Ascending aorta (tissue), 2 donors: ENCODE results near the gene RASGEF1C. TPM values are rescaled to one million over a fixed set of nuclear protein-coding genes. Genes with fewer than 3 reads are reported as not detected.

ENCODE experiments used
- DNase-seq, 2 donors: peaks; one replicate each; pipeline ENCODE4 v3.0.0-alpha.2; 2019; ENCODE audit warnings: low spot score in 2 of 2
- H3K27ac ChIP-seq, 2 donors: fragments of 200-600 bp; sonication (generic); one replicate each; pipeline ENCODE4 v1.5.1; 2016 to 2017; ENCODE audit warnings: mild to moderate bottlenecking in 1 of 2
- H3K27me3 ChIP-seq: fragments of 200-600 bp; sonication (generic); one replicate; pipeline ENCODE4 v1.5.1; 2017
- H3K36me3 ChIP-seq, 2 donors: fragments of 200-600 bp; sonication (generic); one replicate each; pipeline ENCODE4 v1.5.1; 2016
- H3K4me1 ChIP-seq, 2 donors: fragments of 200-600 bp; sonication (generic); one replicate each; pipeline ENCODE4 v1.5.1; 2016 to 2017; ENCODE audit warnings: mild to moderate bottlenecking in 1 of 2
- H3K4me3 ChIP-seq, 2 donors: fragments of 200-600 bp; sonication (generic); one replicate each; pipeline ENCODE4 v1.5.1; 2016 to 2017; ENCODE audit warnings: mild to moderate bottlenecking in 1 of 2
- H3K9me3 ChIP-seq, 2 donors: fragments of 200-600 bp; sonication (generic); one replicate each; pipeline ENCODE4 v1.5.1; 2016
- CTCF ChIP-seq, 3 experiments: fragments of 200-600 bp in 2 of 3; fragments of 450-650 bp in 1 of 3; sonication (generic) in 2 of 3; IDR thresholded peaks; one replicate each; pipeline ENCODE4 v1.5.1; 2016 to 2019; ENCODE audit warnings: antibody characterized with exemption in 3 of 3, mild to moderate bottlenecking in 1 of 3, moderate library complexity in 1 of 3
- intact Hi-C: fragments of 100-400 bp; cut with DNase I; formaldehyde crosslinking; loops from one replicate; pipeline ENCODE4 v1.15.1; 2023
- total RNA-seq: library from RNA; depleted of rRNA; stranded (reverse); fragments of >200 nt; gene quantifications from one replicate; pipeline ENCODE4 v1.1.0, GENCODE V29; 2016

RASGEF1C gene
- total RNA-seq, 1 donor from 2014 or later: not detected

DNA sequence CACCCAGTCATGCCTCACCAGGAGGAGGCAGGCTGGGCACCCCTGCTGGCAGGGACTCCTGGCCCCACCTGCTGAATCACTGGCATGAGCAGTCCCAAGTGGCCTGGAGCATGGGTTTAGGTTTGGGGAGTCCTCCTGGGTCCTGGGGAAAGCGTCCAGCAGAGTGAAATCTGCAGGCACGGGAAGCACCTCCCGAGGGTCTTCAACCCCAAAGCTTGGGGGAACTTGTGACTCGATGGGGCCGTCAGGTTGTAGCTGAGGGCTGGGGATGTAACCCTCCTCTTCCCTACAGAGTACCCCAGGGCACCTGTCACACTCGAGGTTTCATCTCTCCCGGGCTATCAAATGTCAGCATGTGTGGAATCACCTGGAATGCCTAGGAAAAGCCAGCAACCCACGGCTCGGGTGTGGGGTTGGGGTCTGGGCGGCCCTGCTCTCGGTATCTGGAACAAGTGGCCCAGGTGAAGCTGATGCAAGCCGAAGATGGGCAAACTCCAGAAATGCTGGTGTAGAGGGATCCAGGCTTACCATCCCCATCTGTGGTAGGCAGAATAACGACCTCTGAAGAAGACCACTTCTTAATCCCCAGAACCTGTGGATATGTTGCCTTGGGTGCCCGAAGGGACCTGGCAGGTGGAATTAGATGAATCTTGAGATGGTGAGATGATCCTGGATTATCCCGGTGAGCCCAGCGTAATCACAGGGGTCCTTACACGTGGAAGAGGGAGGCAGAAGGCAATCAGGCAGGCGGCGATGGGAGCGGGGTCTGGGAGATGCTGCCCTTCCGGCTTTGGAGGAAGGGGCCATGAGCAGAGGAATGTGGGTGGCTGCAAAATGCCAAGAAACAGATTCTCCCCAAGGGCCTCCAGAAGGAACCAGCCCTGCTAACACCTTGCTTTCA, 6.1 kb upstream of the RASGEF1C start:
- TF ChIP-seq CTCF (IDR thresholded peaks at IDR 0.05): no peak
- no peaks in the 10 kb centered on the region for H3K36me3 ChIP-seq
- intact Hi-C loops: no loop called here
- H3K27me3 ChIP-seq: no peaks in the 10 kb centered on the region
- no peak overlapping the region for H3K27ac ChIP-seq
- H3K9me3 ChIP-seq: peaks cover 27 to 45% of the 10 kb centered on the region in 2 donors
- no peak for DNase-seq
- H3K4me1 ChIP-seq: no peaks in the 10 kb centered on the region
- H3K4me3 ChIP-seq: no peak overlapping the region

- H3K36me3 ChIP-seq: no peaks in the 10 kb centered on the region
- no peaks in the 10 kb centered on the region for H3K27me3 ChIP-seq
- intact Hi-C loops: no loop called here
- H3K4me3 ChIP-seq: no peak overlapping the region
- peaks cover 13 to 36% of the 10 kb centered on the region in 2 donors for H3K9me3 ChIP-seq
- no peak for DNase-seq
- no peak overlapping the region for H3K27ac ChIP-seq
- TF ChIP-seq CTCF (IDR thresholded peaks at IDR 0.05): no peak
- H3K4me1 ChIP-seq: no peaks in the 10 kb centered on the region
These were observed 4.7 kb upstream of the RASGEF1C start for GRCh38 chr5:180213657-180214207.

DNA sequence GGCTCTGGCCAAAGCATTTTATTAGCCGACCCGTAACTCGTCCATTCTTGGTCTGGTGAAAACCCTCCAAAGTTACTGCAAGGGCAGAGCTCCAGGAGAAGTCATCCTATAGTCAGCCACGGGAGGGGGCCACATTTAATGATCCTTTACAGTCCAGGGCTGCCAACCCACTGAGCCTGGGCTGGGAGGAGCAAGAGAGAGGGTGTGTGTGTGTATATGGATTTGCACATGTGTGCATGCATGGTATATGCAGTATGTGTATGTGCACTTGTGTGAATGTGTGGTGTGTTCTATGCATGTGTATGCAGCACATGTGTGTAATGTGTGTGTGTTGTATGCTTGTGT, 4.2 kb upstream of the RASGEF1C start:
- H3K27me3 ChIP-seq: no peaks in the 10 kb centered on the region

GRCh38 chr5:180212363-180213255, 3.6 kb upstream of the RASGEF1C start:
- TF ChIP-seq CTCF (IDR thresholded peaks at IDR 0.05): no peak
- intact Hi-C loops: no loop called here

More for the DNA sequence above, 4.2 kb upstream of the RASGEF1C start:
- H3K36me3 ChIP-seq: no peaks in the 10 kb centered on the region
- peaks cover 10 to 31% of the 10 kb centered on the region in 2 donors for H3K9me3 ChIP-seq
- no peak overlapping the region for H3K4me3 ChIP-seq
- no peaks in the 10 kb centered on the region for H3K4me1 ChIP-seq
- DNase-seq: no peak
- H3K27ac ChIP-seq: no peak overlapping the region
- intact Hi-C loops: no loop called here
- TF ChIP-seq CTCF (IDR thresholded peaks at IDR 0.05): no peak

GRCh38 chr5:180211761-180212035, 2.7 kb upstream of the RASGEF1C start:
- peaks cover 4 to 17% of the 10 kb centered on the region in 2 donors for H3K9me3 ChIP-seq
- H3K4me3 ChIP-seq: no peak overlapping the region
- no peak overlapping the region for H3K27ac ChIP-seq
- intact Hi-C loops: no loop called here
- no peak for TF ChIP-seq CTCF (IDR thresholded peaks at IDR 0.05)
- H3K4me1 ChIP-seq: no peaks in the 10 kb centered on the region
- DNase-seq: no peak
- H3K27me3 ChIP-seq: no peaks in the 10 kb centered on the region
- no peaks in the 10 kb centered on the region for H3K36me3 ChIP-seq

More at GRCh38 chr5:180212363-180213255, 3.6 kb upstream of the RASGEF1C start:
- no peak overlapping the region for H3K4me3 ChIP-seq
- no peak for DNase-seq
- no peaks in the 10 kb centered on the region for H3K4me1 ChIP-seq
- peaks cover 10 to 26% of the 10 kb centered on the region in 2 donors for H3K9me3 ChIP-seq
- H3K27ac ChIP-seq: no peak overlapping the region
- no peaks in the 10 kb centered on the region for H3K27me3 ChIP-seq
- H3K36me3 ChIP-seq: no peaks in the 10 kb centered on the region
